IMR-90 (cell line): ENCODE results near the gene ABCA4. TPM values are rescaled to one million over a fixed set of nuclear protein-coding genes. Genes with fewer than 3 reads are reported as not detected.

ENCODE experiments used
- ATAC-seq: fragments of 200-7000 bp; cut with Tn5 transposase; 2 replicates; pipeline ENCODE4 v1.9.1; 2020; ENCODE audit warnings: low read depth, mild to moderate bottlenecking, moderate library complexity
- BruUV-seq: library from RNA; stranded (reverse); fragments of 400-500 nt; replicated peaks from 2 replicates; lab custom pipeline; 2021; lab: Mats Ljungman, UMichigan
- CTCF ChIA-PET: fragments of 300-600 bp; formaldehyde crosslinking; extraction: SDS; loops from one replicate; lab custom pipeline; 2021; ENCODE audit warnings: antibody characterized with exemption; lab: Yijun Ruan, JAX
- POLR2A ChIA-PET: fragments of 300-600 bp; sonication (Branson Sonifier 250); formaldehyde crosslinking; loops from one replicate; lab custom pipeline; 2022; ENCODE audit warnings: antibody characterized with exemption; ENCODE audit not compliant: unreplicated experiment; lab: Charles Lee
- DNase-seq: peaks from one replicate; pipeline ENCODE4 v3.0.0; 2013
- H2AFZ ChIP-seq: replicated peaks from 2 replicates; pipeline ENCODE3; 2013; ENCODE audit warnings: low read length, mild to moderate bottlenecking; ENCODE audit not compliant: poor library complexity
- H2AK5ac ChIP-seq: 2 replicates; pipeline ENCODE4 v1.6.1; 2013; ENCODE audit warnings: low read depth, low read length, inconsistent platforms
- H2AK9ac ChIP-seq: replicated peaks from 2 replicates; pipeline ENCODE3; 2013; ENCODE audit warnings: mild to moderate bottlenecking, low read depth, low read length, moderate library complexity; ENCODE audit not compliant: poor library complexity
- H2BK120ac ChIP-seq: 2 replicates; pipeline ENCODE4 v1.6.1; 2013; ENCODE audit warnings: low read depth, low read length, inconsistent platforms
- H2BK15ac ChIP-seq: 3 replicates; pipeline ENCODE4 v1.6.1; 2013; ENCODE audit warnings: low read depth, low read length, inconsistent platforms
- H2BK20ac ChIP-seq: 2 replicates; pipeline ENCODE4 v1.6.1; 2013; ENCODE audit warnings: low read depth, mild to moderate bottlenecking, inconsistent platforms, low read length, moderate library complexity
- H2BK5ac ChIP-seq: 2 replicates; pipeline ENCODE4 v1.6.1; 2013; ENCODE audit warnings: mild to moderate bottlenecking, low read depth, low read length, inconsistent platforms; ENCODE audit not compliant: poor library complexity, severe bottlenecking
- H3K14ac ChIP-seq: replicated peaks from 2 replicates; pipeline ENCODE4 v1.6.1; 2013; ENCODE audit warnings: low read depth, low read length, inconsistent platforms
- H3K18ac ChIP-seq: 2 replicates; pipeline ENCODE4 v1.6.1; 2013; ENCODE audit warnings: low read depth, low read length, control low read depth
- H3K23ac ChIP-seq: 2 replicates; pipeline ENCODE4 v1.6.1; 2013; ENCODE audit warnings: low read depth, low read length, inconsistent platforms
- H3K27ac ChIP-seq: 2 replicates; pipeline ENCODE4 v1.5.1; 2013; ENCODE audit warnings: mild to moderate bottlenecking, control low read depth, low read length; ENCODE audit not compliant: insufficient read depth
- H3K27me3 ChIP-seq: 2 replicates; pipeline ENCODE4 v1.6.1; 2013; ENCODE audit warnings: low read length; ENCODE audit not compliant: control insufficient read depth, insufficient read depth
- H3K36me3 ChIP-seq: 2 replicates; pipeline ENCODE4 v1.6.1; 2013; ENCODE audit warnings: low read length, mixed read lengths; ENCODE audit not compliant: control insufficient read depth, insufficient read depth
- H3K4ac ChIP-seq: 2 replicates; pipeline ENCODE4 v1.6.1; 2013; ENCODE audit warnings: low read depth, low read length, inconsistent platforms
- H3K4me1 ChIP-seq: 2 replicates; pipeline ENCODE4 v1.6.1; 2013; ENCODE audit warnings: low read length, mixed read lengths; ENCODE audit not compliant: control insufficient read depth, insufficient read depth
- H3K4me2 ChIP-seq: 2 replicates; pipeline ENCODE4 v1.6.1; 2013; ENCODE audit warnings: low read depth, mild to moderate bottlenecking, control low read depth, low read length, moderate library complexity
- H3K4me3 ChIP-seq: 2 replicates; pipeline ENCODE4 v1.5.1; 2013; ENCODE audit warnings: low read depth, mild to moderate bottlenecking, control low read depth, low read length, moderate library complexity; ENCODE audit not compliant: insufficient read depth
- H3K56ac ChIP-seq: 2 replicates; pipeline ENCODE4 v1.6.1; 2013; ENCODE audit warnings: low read length, inconsistent platforms; ENCODE audit not compliant: insufficient read depth; ENCODE audit errors: extremely low read depth
- H3K79me1 ChIP-seq, 2 experiments: 2 replicates each; pipeline ENCODE4 v1.6.1; 2013; ENCODE audit warnings: low read length in 2 of 2, inconsistent platforms in 1 of 2, low read depth in 1 of 2
- H3K9ac ChIP-seq: 2 replicates; pipeline ENCODE4 v1.6.1; 2013; ENCODE audit warnings: low read depth, low read length, control low read depth
- H3K9me1 ChIP-seq: 2 replicates; pipeline ENCODE4 v1.6.1; 2013; ENCODE audit warnings: low read length, inconsistent platforms; ENCODE audit not compliant: insufficient read depth
- H3K9me3 ChIP-seq: 2 replicates; pipeline ENCODE4 v1.6.1; 2013; ENCODE audit warnings: low read length; ENCODE audit not compliant: control insufficient read depth, insufficient read depth
- H4K20me1 ChIP-seq: 2 replicates; pipeline ENCODE4 v1.6.1; 2013; ENCODE audit warnings: low read length, inconsistent platforms; ENCODE audit not compliant: insufficient read depth
- H4K5ac ChIP-seq: 2 replicates; pipeline ENCODE4 v1.6.1; 2013; ENCODE audit warnings: mild to moderate bottlenecking, low read depth, low read length, control low read depth
- H4K8ac ChIP-seq, 2 experiments: 2 replicates each; pipeline ENCODE4 v1.6.1; 2013; ENCODE audit warnings: low read depth in 2 of 2, low read length in 2 of 2, control low read depth in 1 of 2, inconsistent platforms in 1 of 2
- H4K91ac ChIP-seq: 2 replicates; pipeline ENCODE4 v1.6.1; 2013; ENCODE audit warnings: low read depth, low read length, inconsistent platforms; ENCODE audit not compliant: insufficient read depth
- CEBPB ChIP-seq: IDR thresholded peaks from 2 replicates; pipeline ENCODE4 v1.6.1; 2012; ENCODE audit warnings: low read depth, low read length, improper control_type of control experiment
- ELK1 ChIP-seq: fragments of 150-350 bp; IDR thresholded peaks from 2 replicates; pipeline ENCODE4 v1.6.1; 2016; ENCODE audit warnings: low read depth, mild to moderate bottlenecking, low read length, moderate library complexity, borderline replicate concordance
- FOS ChIP-seq: fragments of 150-350 bp; IDR thresholded peaks from 2 replicates; pipeline ENCODE4 v1.6.1; 2016; ENCODE audit warnings: low read depth, low read length
- MAFK ChIP-seq: IDR thresholded peaks from 2 replicates; pipeline ENCODE4 v1.6.1; 2012; ENCODE audit warnings: low read depth, low read length, improper control_type of control experiment
- MAZ ChIP-seq: IDR thresholded peaks from 2 replicates; pipeline ENCODE4 v1.6.1; 2012; ENCODE audit warnings: low read depth, mild to moderate bottlenecking, low read length, improper control_type of control experiment, moderate library complexity, borderline replicate concordance
- MXI1 ChIP-seq: IDR thresholded peaks from 2 replicates; pipeline ENCODE4 v1.6.1; 2012; ENCODE audit warnings: low read depth, mild to moderate bottlenecking, low read length, moderate library complexity, borderline replicate concordance
- WGBS, 2 experiments: methylation state at CpG; one replicate each; pipeline versions ENCODE4 v1.1.5 to v1.1.7; 2013; ENCODE audit warnings: missing lambda C conversion rate in 2 of 2; ENCODE audit not compliant: insufficient read length in 1 of 2; ENCODE audit errors: extremely low coverage in 2 of 2; 5-methylcytosine and 5-hydroxymethylcytosine counted together
- dilution Hi-C: fragments of 300-500 bp; cut with HindIII; formaldehyde crosslinking; loops from one replicate; pipeline ENCODE4 v1.14.3; 2018; ENCODE audit warnings: low sequenced_read_pairs; ENCODE audit not compliant: unreplicated experiment
- in situ Hi-C: fragments of 300-500 bp; cut with MboI; formaldehyde crosslinking; loops from 3 replicates; pipeline ENCODE4 v1.14.3; 2019; ENCODE audit warnings: low sequenced_read_pairs, inconsistent platforms, mixed read lengths
- intact Hi-C: fragments of 100-400 bp; cut with micrococcal nuclease; formaldehyde crosslinking; loops from 2 replicates; pipeline ENCODE4 v1.10.0; 2022
- polyA plus RNA-seq, 3 experiments: library from polyadenylated mRNA; depleted of rRNA; stranded (reverse); fragments of >200 nt; gene quantifications; 2 replicates each; pipeline ENCODE4 v1.2.3, GENCODE V29; 2012; ENCODE audit warnings: low replicate concordance in 1 of 3
- total RNA-seq: library from RNA; depleted of rRNA; stranded (reverse); fragments of >200 nt; gene quantifications from 2 replicates; pipeline ENCODE4 v1.2.3, GENCODE V29; 2012

The ABCA4 gene
- total and polyA plus RNA-seq, 2 of the 4 experiments (the other 2 are of a cell fraction) = under 0.01 to 0.36 TPM

DNA sequence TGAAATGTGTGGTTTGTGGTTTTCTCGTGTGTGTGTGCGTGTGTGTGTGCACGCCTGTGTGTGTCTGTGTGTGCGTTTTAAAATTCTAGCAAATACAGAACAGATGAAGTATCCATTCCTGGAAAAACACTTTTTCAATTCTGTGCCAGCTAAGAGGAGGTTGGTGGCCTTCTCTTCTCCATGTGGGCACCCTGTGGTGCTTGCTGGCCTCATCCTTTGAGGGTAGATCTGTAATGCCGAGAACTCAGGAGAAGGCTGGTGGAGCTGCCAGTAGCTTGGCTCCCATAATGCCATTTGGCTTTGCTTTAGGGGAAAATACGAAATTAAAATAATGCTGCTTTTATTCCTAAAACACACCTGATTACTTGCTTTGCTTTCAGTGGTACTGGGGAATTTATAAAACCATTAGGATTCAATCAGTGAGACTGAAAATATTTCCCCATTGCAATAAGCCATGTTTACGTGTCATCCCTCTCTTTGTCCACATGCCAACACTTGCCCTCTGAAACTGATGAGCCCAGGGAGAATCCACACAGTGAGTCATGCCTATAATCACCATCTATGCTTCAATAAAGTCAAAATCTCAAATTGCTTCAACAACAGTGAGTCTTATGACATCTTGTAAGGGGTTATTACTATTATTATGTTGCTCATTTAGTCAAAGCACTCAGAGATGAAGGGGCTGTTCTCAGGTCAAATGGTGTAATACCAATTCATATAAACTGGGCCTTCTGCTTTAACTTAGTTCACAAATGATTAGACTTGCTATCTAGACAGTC, 39.2 kb downstream of the ABCA4 start:
- H3K23ac ChIP-seq = no peak overlapping the region
- no peak overlapping the region for H2BK15ac ChIP-seq
- in situ Hi-C loops = no loop called here
- no peaks in the 10 kb centered on the region for H3K36me3 ChIP-seq
- peak; percentile 91 for DNase-seq
- dilution Hi-C loops = no loop called here
- H3K9me3 ChIP-seq = no peaks in the 10 kb centered on the region
- no peak overlapping the region for H2AFZ ChIP-seq
- H4K5ac ChIP-seq = peak overlapping the region; percentile 45; the same call in 1 of the 2 replicates
- no peaks in the 10 kb centered on the region for H3K9me1 ChIP-seq
- H3K14ac ChIP-seq = no peak overlapping the region
- peak overlapping the region; percentile 45; the same call in 1 of the 2 replicates for H2AK5ac ChIP-seq
- no peak overlapping the region for H3K4me3 ChIP-seq
- TF ChIP-seq MAFK (0 out of 2 replicates have a peak, but pooled peaks have one; percentile 33), ELK1 (no peak), FOS (peak; percentile 72), CEBPB (peak; percentile 82), MXI1 (no peak), MAZ (no peak)
- H3K4ac ChIP-seq = no peak overlapping the region
- H3K56ac ChIP-seq = no peak overlapping the region
- intact Hi-C loops = no loop called here
- no peak overlapping the region for H4K91ac ChIP-seq
- no peak overlapping the region for H2BK20ac ChIP-seq
- no peak overlapping the region for H4K8ac ChIP-seq
- no peak overlapping the region for H2BK5ac ChIP-seq
- peaks cover 5% of the 10 kb centered on the region for H3K27me3 ChIP-seq
- no CpG with 5 or more reads among the region's 7 CpGs for WGBS, 2 experiments
- no peak overlapping the region for H3K4me2 ChIP-seq
- H2BK120ac ChIP-seq = no peak overlapping the region
- CTCF ChIA-PET = no interaction called here
- no TSS peak for BruUV-seq
- H4K20me1 ChIP-seq = no peaks in the 10 kb centered on the region
- peak overlapping the region; percentile 35; the same call in 1 of the 2 replicates for H3K27ac ChIP-seq
- peaks cover 6% of the 10 kb centered on the region for H3K4me1 ChIP-seq
- peak overlapping the region; percentile 7; the same call in 1 of the 2 replicates for H3K18ac ChIP-seq
- H3K79me1 ChIP-seq = no peaks in the 10 kb centered on the region
- POLR2A ChIA-PET = no interaction called here
- ATAC-seq = peak; percentile 88
- H3K9ac ChIP-seq = no peak overlapping the region
- no peak overlapping the region for H2AK9ac ChIP-seq
